HFFc6 (cell line): Measurements from ENCODE around the gene CNPY1. TPM values are rescaled to one million over a fixed set of nuclear protein-coding genes. Genes with fewer than 3 reads are reported as not detected.

Experiments used
- DNase-seq: peaks from one replicate; pipeline ENCODE4 v3.0.0-alpha.2; 2018
- H3K27ac Mint-ChIP-seq: 2 replicates; pipeline ENCODE4 v1.8.0; 2020; ENCODE audit warnings: mild to moderate bottlenecking, mixed read lengths
- H3K27me3 Mint-ChIP-seq: 2 replicates; pipeline ENCODE4 v1.8.0; 2021; ENCODE audit warnings: mild to moderate bottlenecking, moderate library complexity, mixed read lengths; ENCODE audit not compliant: insufficient read depth
- H3K36me3 Mint-ChIP-seq: 2 replicates; pipeline ENCODE4 v1.8.0; 2021; ENCODE audit warnings: low read depth, mixed read lengths
- H3K4me1 Mint-ChIP-seq: 2 replicates; pipeline ENCODE4 v1.8.0; 2020; ENCODE audit warnings: low read depth, mixed read lengths
- H3K4me3 Mint-ChIP-seq: 2 replicates; pipeline ENCODE4 v1.8.0; 2020; ENCODE audit warnings: mild to moderate bottlenecking, moderate library complexity, mixed read lengths
- H3K9me3 Mint-ChIP-seq: 2 replicates; pipeline ENCODE4 v1.8.0; 2020; ENCODE audit warnings: mild to moderate bottlenecking, mixed read lengths
- CTCF ChIP-seq: fragments of 200-600 bp; sonication (generic); IDR thresholded peaks from 2 replicates; pipeline ENCODE4 v1.5.0; 2021; ENCODE audit warnings: antibody characterized with exemption, mild to moderate bottlenecking
- total RNA-seq, 6 experiments: library from RNA; stranded (reverse); fragmentation: NEBNext Ultra II Directional; extraction: Animal tissue kit (Norgen Biotek cat#: 25700); gene quantifications; 2 replicates in 1 of 6; 3 replicates in 5 of 6; pipeline ENCODE4 v1.2.3, GENCODE V29; 2021

CNPY1 gene
- total RNA-seq, 6 experiments from 2014 or later, result not detected

GRCh38 chr7:155581954-155582353 is 35.6 kb upstream of the CNPY1 start:
- H3K4me3 Mint-ChIP-seq, result no peak overlapping the region
- DNase-seq, result no peak
- no peak for TF ChIP-seq CTCF
- H3K4me1 Mint-ChIP-seq, result peaks cover 22% of the 10 kb centered on the region
- peaks cover 19% of the 10 kb centered on the region for H3K27me3 Mint-ChIP-seq
- no peaks in the 10 kb centered on the region for H3K36me3 Mint-ChIP-seq
- H3K9me3 Mint-ChIP-seq, result no peaks in the 10 kb centered on the region
- H3K27ac Mint-ChIP-seq, result no peak overlapping the region

DNA sequence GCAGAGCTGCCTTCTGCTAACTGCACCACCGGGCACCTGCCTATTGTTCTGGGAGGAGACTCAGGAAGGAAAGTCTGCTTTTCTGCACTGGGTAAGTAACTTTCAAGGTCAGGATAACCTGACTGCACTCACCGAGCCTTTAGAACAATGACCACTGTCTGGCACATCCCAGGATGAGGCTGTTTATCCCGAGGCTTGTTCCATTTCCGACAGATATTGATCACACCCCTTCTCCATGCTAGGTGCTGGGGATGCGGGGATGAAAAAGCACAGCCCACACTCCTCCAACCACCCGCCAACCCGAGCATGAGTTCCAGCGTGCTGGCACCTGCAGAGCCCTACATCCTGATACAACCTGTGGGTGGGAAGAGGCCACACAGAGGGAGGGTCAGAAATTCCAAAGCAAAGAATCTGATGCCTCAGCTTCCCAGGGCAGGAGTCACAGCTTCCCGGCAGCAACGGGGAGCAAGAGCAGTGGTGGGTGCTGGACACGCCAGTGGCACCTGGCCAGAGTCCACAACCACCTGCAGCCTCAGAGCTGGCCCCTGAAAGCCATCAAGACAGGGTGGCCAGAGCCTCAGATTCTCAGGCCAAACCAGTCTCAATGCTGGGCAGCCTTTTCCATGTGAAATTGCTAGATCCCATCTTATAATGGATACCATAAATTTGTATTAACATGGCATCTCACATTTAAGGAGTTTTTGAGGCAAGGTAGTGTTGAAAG is 34.9 kb upstream of the CNPY1 start:
- Mint-ChIP-seq H3K9me3 (no peaks in the 10 kb centered on the region), H3K4me3 (no peak overlapping the region), H3K27ac (no peak overlapping the region), H3K36me3 (no peaks in the 10 kb centered on the region), H3K27me3 (peaks cover 24% of the 10 kb centered on the region), H3K4me1 (peaks cover 21% of the 10 kb centered on the region)
- no peak for DNase-seq
- TF ChIP-seq CTCF, result no peak

DNA sequence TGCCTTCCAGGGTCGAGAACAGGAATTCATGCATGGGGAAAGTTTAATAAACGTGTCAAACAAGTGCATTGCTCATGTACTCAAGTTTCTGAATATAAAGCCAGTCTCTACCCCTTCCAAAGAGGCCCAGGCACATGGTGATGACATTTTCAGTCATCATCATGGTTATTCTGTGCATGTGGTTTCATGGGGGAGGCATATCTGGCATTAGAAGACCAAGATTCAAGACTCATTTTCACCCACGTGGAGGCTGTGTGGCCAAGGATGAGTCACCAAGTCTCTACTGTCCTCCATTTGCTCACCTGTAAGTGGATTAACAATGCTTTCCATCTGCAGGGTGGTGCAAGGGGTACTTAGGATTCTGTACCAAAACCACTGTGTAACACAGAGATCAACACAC is 34.0 kb upstream of the CNPY1 start:
- DNase-seq, result no peak
- Mint-ChIP-seq H3K27me3 (peaks cover 24% of the 10 kb centered on the region), H3K4me1 (peaks cover 12% of the 10 kb centered on the region), H3K4me3 (no peak overlapping the region), H3K27ac (no peak overlapping the region), H3K36me3 (no peaks in the 10 kb centered on the region), H3K9me3 (no peaks in the 10 kb centered on the region)
- no peak for TF ChIP-seq CTCF

GRCh38 chr7:155579565-155579964 is 33.2 kb upstream of the CNPY1 start:
- Mint-ChIP-seq H3K36me3 (no peaks in the 10 kb centered on the region), H3K4me3 (no peak overlapping the region), H3K27ac (no peak overlapping the region), H3K9me3 (no peaks in the 10 kb centered on the region), H3K27me3 (peaks cover 23% of the 10 kb centered on the region), H3K4me1 (peaks cover 4% of the 10 kb centered on the region)
- no peak for DNase-seq
- TF ChIP-seq CTCF, result no peak

DNA sequence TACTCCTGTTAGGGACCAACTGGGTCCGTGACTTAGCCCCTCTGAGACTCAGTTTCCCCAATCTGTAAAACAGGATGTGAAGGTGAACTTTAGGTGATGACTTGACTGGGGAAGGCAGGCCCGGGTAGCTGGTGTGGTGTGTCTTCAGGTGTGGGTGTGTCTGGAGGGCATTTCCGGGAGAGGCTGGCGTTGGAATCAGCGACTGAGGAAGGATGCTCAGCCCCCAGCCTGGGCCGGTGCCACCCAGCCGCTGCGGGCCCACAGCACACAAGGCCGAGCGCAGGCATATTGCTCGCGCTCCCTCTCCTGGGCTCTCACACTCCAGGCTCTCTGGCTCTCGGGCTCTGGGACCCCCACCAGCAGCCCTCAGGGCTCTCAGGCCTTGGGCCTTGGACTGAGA is 31.7 kb upstream of the CNPY1 start:
- Mint-ChIP-seq H3K9me3 (no peaks in the 10 kb centered on the region), H3K36me3 (no peaks in the 10 kb centered on the region), H3K4me1 (no peaks in the 10 kb centered on the region), H3K4me3 (no peak overlapping the region), H3K27ac (no peak overlapping the region), H3K27me3 (peaks cover 21% of the 10 kb centered on the region)
- TF ChIP-seq CTCF, result no peak
- no peak for DNase-seq
